Activated CD4-positive, alpha-beta memory T cell treated with anti-CD3 and anti-CD28 coated beads for 36 hours (primary cell): ENCODE data around the gene ABTB2. TPM values are rescaled to one million over a fixed set of nuclear protein-coding genes. Genes with fewer than 3 reads are reported as not detected.

Experiments used
- CTCF ChIA-PET: fragments of 350-600 bp; sonication (Branson Sonifier 250); formaldehyde crosslinking; loops from one replicate; lab custom pipeline; 2021; ENCODE audit warnings: antibody characterized with exemption, inconsistent platforms; lab: Charles Lee
- POLR2A ChIA-PET: fragments of 350-600 bp; sonication (Branson Sonifier 250); formaldehyde crosslinking; loops from one replicate; lab custom pipeline; 2021; ENCODE audit warnings: antibody characterized with exemption; lab: Charles Lee
- DNase-seq: peaks from one replicate; pipeline ENCODE4 v3.0.0-alpha.2; 2020
- H3K27ac Mint-ChIP-seq: one replicate; pipeline ENCODE4 v1.8.0; 2021; ENCODE audit warnings: mixed read lengths
- H3K27me3 Mint-ChIP-seq: one replicate; pipeline ENCODE4 v1.8.0; 2021; ENCODE audit warnings: mixed read lengths
- H3K36me3 Mint-ChIP-seq: one replicate; pipeline ENCODE4 v1.8.0; 2021; ENCODE audit warnings: mixed read lengths
- H3K4me1 Mint-ChIP-seq: one replicate; pipeline ENCODE4 v1.8.0; 2021; ENCODE audit warnings: low read depth, mixed read lengths
- H3K4me3 Mint-ChIP-seq: one replicate; pipeline ENCODE4 v1.8.0; 2021; ENCODE audit warnings: mild to moderate bottlenecking, mixed read lengths
- H3K9me3 Mint-ChIP-seq: one replicate; pipeline ENCODE4 v1.8.0; 2021; ENCODE audit warnings: mixed read lengths
- intact Hi-C: fragments of 100-400 bp; cut with micrococcal nuclease; formaldehyde crosslinking; loops from one replicate; pipeline ENCODE4 v1.15.1; 2023
- total RNA-seq, 2 experiments: library from RNA; stranded (reverse); gene quantifications; one replicate each; pipeline ENCODE4 v1.2.3, GENCODE V29; 2021

The ABTB2 gene
- total RNA-seq, 2 experiments from 2014 or later = 1.8 to 1.9 TPM

- ChIA-PET CTCF (interaction anchor here (0.6 to 1.3 kb wide), 2 partner anchors 267 to 1942 kb away, joined by 3 read pairs; no protein-coding TSS in a partner anchor), POLR2A (no interaction called here)
- H3K27me3 Mint-ChIP-seq = peaks cover 2% of the 10 kb centered on the region
- H3K36me3 Mint-ChIP-seq = no peaks in the 10 kb centered on the region
- intact Hi-C loops = no loop called here
- no peak overlapping the region for H3K4me3 Mint-ChIP-seq
- H3K27ac Mint-ChIP-seq = no peak overlapping the region
- H3K9me3 Mint-ChIP-seq = no peaks in the 10 kb centered on the region
- DNase-seq = no peak
- peaks cover 2% of the 10 kb centered on the region for H3K4me1 Mint-ChIP-seq
These were observed 94.2 kb downstream of the ABTB2 start for GRCh38 chr11:34263441-34264091.

GRCh38 chr11:34262531-34263081 is 95.2 kb downstream of the ABTB2 start:
- Mint-ChIP-seq H3K36me3 (no peaks in the 10 kb centered on the region), H3K4me3 (no peak overlapping the region), H3K27ac (no peak overlapping the region), H3K9me3 (no peaks in the 10 kb centered on the region), H3K27me3 (peaks cover 5% of the 10 kb centered on the region), H3K4me1 (peaks cover 2% of the 10 kb centered on the region)
- CTCF ChIA-PET = interaction anchor here (0.6 to 1.3 kb wide), 2 partner anchors 266 to 1943 kb away, joined by 3 read pairs; no protein-coding TSS in a partner anchor
- intact Hi-C loops = no loop called here
- DNase-seq = no peak
- POLR2A ChIA-PET = no interaction called here

GRCh38 chr11:34261820-34262219 is 96.0 kb downstream of the ABTB2 start:
- ChIA-PET POLR2A (no interaction called here), CTCF (interaction anchor here (1.2 to 1.3 kb wide), 2 partner anchors 36 to 265 kb away, joined by 3 read pairs; no protein-coding TSS in a partner anchor)
- Mint-ChIP-seq H3K27me3 (peaks cover 3% of the 10 kb centered on the region), H3K4me3 (no peak overlapping the region), H3K27ac (no peak overlapping the region), H3K4me1 (peaks cover 2% of the 10 kb centered on the region), H3K9me3 (no peaks in the 10 kb centered on the region), H3K36me3 (no peaks in the 10 kb centered on the region)
- intact Hi-C loops = no loop called here
- no peak for DNase-seq

- Mint-ChIP-seq H3K4me1 (no peaks in the 10 kb centered on the region), H3K4me3 (no peak overlapping the region), H3K36me3 (no peaks in the 10 kb centered on the region), H3K27ac (no peak overlapping the region), H3K9me3 (no peaks in the 10 kb centered on the region), H3K27me3 (peaks cover 3% of the 10 kb centered on the region)
- intact Hi-C loops = no loop called here
- no peak for DNase-seq
- POLR2A ChIA-PET = no interaction called here
- CTCF ChIA-PET = interaction anchor here (1.2 to 1.5 kb wide), 2 partner anchors 35 to 87 kb away, joined by 3 read pairs; no protein-coding TSS in a partner anchor
These were observed 96.7 kb downstream of the ABTB2 start for GRCh38 chr11:34261095-34261494.

- CTCF ChIA-PET = interaction anchor here (0.8 to 1.5 kb wide), 2 partner anchors 86 to 89 kb away, joined by 3 read pairs; no protein-coding TSS in a partner anchor
- intact Hi-C loops = no loop called here
- no peaks in the 10 kb centered on the region for H3K36me3 Mint-ChIP-seq
These were observed 97.7 kb downstream of the ABTB2 start for GRCh38 chr11:34260072-34260575.

GRCh38 chr11:34259087-34259486 is 98.7 kb downstream of the ABTB2 start:
- DNase-seq = no peak
- H3K4me3 Mint-ChIP-seq = no peak overlapping the region
- H3K27me3 Mint-ChIP-seq = peaks cover 3% of the 10 kb centered on the region
- no peaks in the 10 kb centered on the region for H3K9me3 Mint-ChIP-seq
- H3K27ac Mint-ChIP-seq = no peak overlapping the region
- CTCF ChIA-PET = interaction anchor here (0.8 to 1.0 kb wide), 2 partner anchors 9 to 88 kb away, joined by 3 read pairs; no protein-coding TSS in a partner anchor
- intact Hi-C loops = no loop called here
- POLR2A ChIA-PET = no interaction called here
- no peaks in the 10 kb centered on the region for H3K36me3 Mint-ChIP-seq
- H3K4me1 Mint-ChIP-seq = no peaks in the 10 kb centered on the region

More at GRCh38 chr11:34260072-34260575, 97.7 kb downstream of the ABTB2 start:
- POLR2A ChIA-PET = no interaction called here
- no peak overlapping the region for H3K27ac Mint-ChIP-seq
- no peak overlapping the region for H3K4me3 Mint-ChIP-seq
- no peaks in the 10 kb centered on the region for H3K9me3 Mint-ChIP-seq
- no peak for DNase-seq
- no peaks in the 10 kb centered on the region for H3K4me1 Mint-ChIP-seq
- peaks cover 3% of the 10 kb centered on the region for H3K27me3 Mint-ChIP-seq

- Mint-ChIP-seq H3K4me3 (no peak overlapping the region), H3K27me3 (peaks cover 6% of the 10 kb centered on the region), H3K9me3 (no peaks in the 10 kb centered on the region), H3K4me1 (peaks cover under 1% of the 10 kb centered on the region), H3K27ac (no peak overlapping the region), H3K36me3 (no peaks in the 10 kb centered on the region)
- no peak for DNase-seq
- CTCF ChIA-PET = interaction anchor here (0.7 kb wide), 1 partner anchor 82 kb away, joined by 3 read pairs; no protein-coding TSS in a partner anchor
- POLR2A ChIA-PET = no interaction called here
- intact Hi-C loops = no loop called here
These were observed 101.2 kb downstream of the ABTB2 start for GRCh38 chr11:34256626-34257025.

GRCh38 chr11:34256150-34256549 is 101.7 kb downstream of the ABTB2 start:
- ChIA-PET POLR2A (no interaction called here), CTCF (interaction anchor here (0.7 kb wide), 1 partner anchor 82 kb away, joined by 3 read pairs; no protein-coding TSS in a partner anchor)
- Mint-ChIP-seq H3K27ac (no peak overlapping the region), H3K4me1 (peaks cover 5% of the 10 kb centered on the region), H3K36me3 (no peaks in the 10 kb centered on the region), H3K4me3 (no peak overlapping the region), H3K9me3 (no peaks in the 10 kb centered on the region), H3K27me3 (peaks cover 9% of the 10 kb centered on the region)
- intact Hi-C loops = no loop called here
- DNase-seq = no peak

GRCh38 chr11:34255101-34255500 is 102.7 kb downstream of the ABTB2 start:
- POLR2A ChIA-PET = no interaction called here
- no peak overlapping the region for H3K4me3 Mint-ChIP-seq
- DNase-seq = no peak
- peaks cover 16% of the 10 kb centered on the region for H3K4me1 Mint-ChIP-seq
- H3K36me3 Mint-ChIP-seq = no peaks in the 10 kb centered on the region
- intact Hi-C loops = no loop called here
- H3K27ac Mint-ChIP-seq = no peak overlapping the region
- H3K9me3 Mint-ChIP-seq = no peaks in the 10 kb centered on the region
- peaks cover 18% of the 10 kb centered on the region for H3K27me3 Mint-ChIP-seq
- CTCF ChIA-PET = no interaction called here

GRCh38 chr11:34254011-34254410 is 103.8 kb downstream of the ABTB2 start:
- no peaks in the 10 kb centered on the region for H3K36me3 Mint-ChIP-seq
- intact Hi-C loops = no loop called here
- ChIA-PET POLR2A (interaction anchor here (0.6 kb wide), 1 partner anchor 182 kb away, joined by 5 read pairs; no protein-coding TSS in a partner anchor), CTCF (no interaction called here)
- no peaks in the 10 kb centered on the region for H3K9me3 Mint-ChIP-seq
- no peak overlapping the region for H3K27ac Mint-ChIP-seq
- H3K4me3 Mint-ChIP-seq = no peak overlapping the region
- peaks cover 21% of the 10 kb centered on the region for H3K27me3 Mint-ChIP-seq
- no peak for DNase-seq
- H3K4me1 Mint-ChIP-seq = peaks cover 27% of the 10 kb centered on the region

- no peaks in the 10 kb centered on the region for H3K36me3 Mint-ChIP-seq
- intact Hi-C loops = no loop called here
- ChIA-PET POLR2A (no interaction called here), CTCF (interaction anchor here (2.1 kb wide), 1 partner anchor 78 kb away, joined by 13 read pairs; no protein-coding TSS in a partner anchor)
- H3K27ac Mint-ChIP-seq = no peak overlapping the region
- no peak for DNase-seq
- no peak overlapping the region for H3K4me3 Mint-ChIP-seq
- H3K4me1 Mint-ChIP-seq = peaks cover 40% of the 10 kb centered on the region
- peaks cover 18% of the 10 kb centered on the region for H3K27me3 Mint-ChIP-seq
- no peaks in the 10 kb centered on the region for H3K9me3 Mint-ChIP-seq
These were observed 105.2 kb downstream of the ABTB2 start for GRCh38 chr11:34252651-34253050.

GRCh38 chr11:34252015-34252414 is 105.8 kb downstream of the ABTB2 start:
- ChIA-PET CTCF (interaction anchor here (1.6 to 2.1 kb wide), 2 partner anchors 78 to 106 kb away, joined by 5 to 13 read pairs; partner anchors contain the start of gene ABTB2), POLR2A (interaction anchor here (1.5 kb wide), 1 partner anchor 37 kb away, joined by 3 read pairs; no protein-coding TSS in a partner anchor)
- no peak for DNase-seq
- intact Hi-C loops = no loop called here
- peaks cover 18% of the 10 kb centered on the region for H3K27me3 Mint-ChIP-seq
- H3K4me1 Mint-ChIP-seq = peaks cover 47% of the 10 kb centered on the region
- H3K36me3 Mint-ChIP-seq = peaks cover 2% of the 10 kb centered on the region
- no peak overlapping the region for H3K27ac Mint-ChIP-seq
- no peak overlapping the region for H3K4me3 Mint-ChIP-seq
- no peaks in the 10 kb centered on the region for H3K9me3 Mint-ChIP-seq
